ENCODE measurements around the gene DUSP1. TPM values are rescaled to one million over a fixed set of nuclear protein-coding genes. Genes with fewer than 3 reads are reported as not detected.

DUSP1 gene
- polyA plus RNA-seq, 1 experiment = 432 TPM

DNA sequence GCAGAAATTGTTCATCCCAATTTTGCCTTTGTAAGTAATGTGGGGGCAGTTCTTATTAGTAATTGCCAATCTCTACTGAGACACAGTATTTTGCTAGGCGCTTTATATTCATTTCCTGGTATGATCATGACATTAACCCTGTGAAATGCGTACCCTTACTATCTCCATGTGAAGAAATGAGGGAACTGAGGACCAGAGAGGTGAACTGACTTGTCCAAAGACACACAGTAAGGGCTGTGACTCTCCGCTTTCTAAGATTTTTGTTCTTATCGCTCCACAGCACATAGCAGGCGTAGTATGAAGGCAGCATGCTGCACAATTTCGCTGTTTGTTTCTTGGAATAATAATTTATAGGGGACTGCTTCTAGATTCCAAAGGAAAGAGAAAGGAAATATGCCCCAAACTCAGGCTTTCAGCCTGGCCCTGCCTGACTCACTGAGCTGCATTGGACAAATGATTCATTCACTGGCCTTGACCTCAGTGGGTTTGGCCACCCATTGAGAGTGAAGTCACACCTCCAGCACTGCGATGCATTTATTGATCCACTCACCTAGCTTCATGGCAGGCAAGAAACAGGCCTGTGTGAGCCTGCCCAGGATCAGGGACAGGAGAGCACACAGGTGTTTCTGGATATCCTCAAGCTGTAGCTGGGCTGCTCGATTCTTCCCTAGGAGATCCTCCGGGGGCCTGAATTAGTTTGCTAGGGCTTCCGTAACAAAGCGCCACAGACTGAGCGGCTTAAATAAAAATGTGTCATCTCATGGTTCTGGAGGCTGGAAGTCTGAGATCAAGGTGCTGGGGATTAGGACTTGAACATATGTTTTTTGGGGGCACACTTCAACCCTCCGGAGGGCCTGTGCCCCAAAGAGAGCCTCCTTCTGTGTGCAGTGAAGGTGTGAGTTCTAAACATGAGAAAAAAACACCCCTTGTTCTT, 7.2 kb upstream of the DUSP1 start:
- H3K4me3 ChIP-seq (ENCODE audit: low read depth, low read length) = no peak overlapping the region
- H3K36me3 ChIP-seq (ENCODE audit: control insufficient read depth, insufficient read depth, low read length) = no peaks in the 10 kb centered on the region
- POLR2A ChIA-PET = interaction anchor here (0.5 to 1.3 kb wide), 3 partner anchors 11 to 20 kb away, joined by 3 to 7 read pairs (median 4); no protein-coding TSS in a partner anchor
- no peaks in the 10 kb centered on the region for H3K27me3 ChIP-seq (ENCODE audit: control insufficient read depth, insufficient read depth, low read length)
- no peak for DNase-seq (ENCODE audit: low read depth)
- CTCF ChIA-PET = interaction anchor here (0.6 to 6.5 kb wide), 9 partner anchors 11 to 153 kb away, joined by 3 to 34 read pairs (median 3); no protein-coding TSS in a partner anchor
- TF ChIP-seq, protein P1, sequence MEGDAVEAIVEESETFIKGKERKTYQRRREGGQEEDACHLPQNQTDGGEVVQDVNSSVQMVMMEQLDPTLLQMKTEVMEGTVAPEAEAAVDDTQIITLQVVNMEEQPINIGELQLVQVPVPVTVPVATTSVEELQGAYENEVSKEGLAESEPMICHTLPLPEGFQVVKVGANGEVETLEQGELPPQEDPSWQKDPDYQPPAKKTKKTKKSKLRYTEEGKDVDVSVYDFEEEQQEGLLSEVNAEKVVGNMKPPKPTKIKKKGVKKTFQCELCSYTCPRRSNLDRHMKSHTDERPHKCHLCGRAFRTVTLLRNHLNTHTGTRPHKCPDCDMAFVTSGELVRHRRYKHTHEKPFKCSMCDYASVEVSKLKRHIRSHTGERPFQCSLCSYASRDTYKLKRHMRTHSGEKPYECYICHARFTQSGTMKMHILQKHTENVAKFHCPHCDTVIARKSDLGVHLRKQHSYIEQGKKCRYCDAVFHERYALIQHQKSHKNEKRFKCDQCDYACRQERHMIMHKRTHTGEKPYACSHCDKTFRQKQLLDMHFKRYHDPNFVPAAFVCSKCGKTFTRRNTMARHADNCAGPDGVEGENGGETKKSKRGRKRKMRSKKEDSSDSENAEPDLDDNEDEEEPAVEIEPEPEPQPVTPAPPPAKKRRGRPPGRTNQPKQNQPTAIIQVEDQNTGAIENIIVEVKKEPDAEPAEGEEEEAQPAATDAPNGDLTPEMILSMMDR (IDR thresholded peaks at IDR 0.05; ENCODE audit: insufficient read depth, low read depth, low read length) = no peak

DNA sequence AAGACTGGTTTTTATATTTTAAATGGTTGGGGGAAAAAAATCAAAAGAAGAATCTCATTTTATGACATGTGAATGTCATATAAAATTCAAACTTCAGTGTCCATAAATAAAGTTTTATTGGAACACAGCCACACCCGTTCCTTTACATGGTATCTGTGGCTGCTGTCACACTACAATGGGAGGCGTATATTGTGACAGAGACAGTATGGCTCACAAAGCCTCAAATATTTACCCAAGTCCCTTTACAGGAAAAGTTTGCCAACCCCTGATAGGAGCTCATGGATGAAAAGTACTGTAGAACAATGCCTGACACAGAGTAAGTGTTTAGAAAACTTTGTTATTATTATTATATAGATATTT, 5.2 kb upstream of the DUSP1 start:
- no peak overlapping the region for H3K4me3 ChIP-seq (ENCODE audit: low read depth, low read length)
- CTCF ChIA-PET = interaction anchor here (1.1 to 6.5 kb wide), 5 partner anchors 24 to 155 kb away, joined by 3 to 34 read pairs (median 3); no protein-coding TSS in a partner anchor
- no peaks in the 10 kb centered on the region for H3K36me3 ChIP-seq (ENCODE audit: control insufficient read depth, insufficient read depth, low read length)
- no peak for DNase-seq (ENCODE audit: low read depth)
- TF ChIP-seq, protein P1 (IDR thresholded peaks at IDR 0.05; ENCODE audit: insufficient read depth, low read depth, low read length) = no peak
- no peaks in the 10 kb centered on the region for H3K27me3 ChIP-seq (ENCODE audit: control insufficient read depth, insufficient read depth, low read length)
- POLR2A ChIA-PET = no interaction called here

- ChIA-PET CTCF (interaction anchor here (0.6 to 11.6 kb wide), 8 partner anchors 25 to 156 kb away, joined by 3 to 92 read pairs (median 4); no protein-coding TSS in a partner anchor), POLR2A (interaction anchor here (0.5 kb wide), 1 partner anchor 85 kb away, joined by 3 read pairs; no protein-coding TSS in a partner anchor)
- Histone ChIP-seq H3K4me3 (ENCODE audit: low read depth, low read length) (no peak overlapping the region), H3K36me3 (ENCODE audit: control insufficient read depth, insufficient read depth, low read length) (no peaks in the 10 kb centered on the region), H3K27me3 (ENCODE audit: control insufficient read depth, insufficient read depth, low read length) (no peaks in the 10 kb centered on the region)
- TF ChIP-seq, protein P1 (IDR thresholded peaks at IDR 0.05; ENCODE audit: insufficient read depth, low read depth, low read length) = no peak
- no peak for DNase-seq (ENCODE audit: low read depth)
Observed at GRCh38 chr5:172775326-172776234, 4.6 kb upstream of the DUSP1 start.

GRCh38 chr5:172774561-172775315, 3.7 kb upstream of the DUSP1 start:
- ChIA-PET CTCF (interaction anchor here (0.9 to 11.6 kb wide), 4 partner anchors 61 to 157 kb away, joined by 4 to 92 read pairs (median 19); no protein-coding TSS in a partner anchor), POLR2A (no interaction called here)
- TF ChIP-seq, protein P1 (IDR thresholded peaks at IDR 0.05; ENCODE audit: insufficient read depth, low read depth, low read length) = no peak
- Histone ChIP-seq H3K4me3 (ENCODE audit: low read depth, low read length) (no peak overlapping the region), H3K36me3 (ENCODE audit: control insufficient read depth, insufficient read depth, low read length) (0 out of 2 replicates have a peak, but pooled peaks cover 1% of the 10 kb centered on the region), H3K27me3 (ENCODE audit: control insufficient read depth, insufficient read depth, low read length) (no peaks in the 10 kb centered on the region)
- no peak for DNase-seq (ENCODE audit: low read depth)
